ENCODE measurements around the gene PRELP.
"Not testable (repeated sequence)": the region's sequence is repeated elsewhere in the genome, so short reads cannot be mapped to it uniquely, and the experiment has no call there.

The PRELP gene

GRCh38 chr1:203475012-203475981 is at the start of gene PRELP:
TSS of gene PRELP (plus strand) at chr1:203475806. CDS start at chr1:203483185, 7,379 bp downstream.
- no peak for DNase-seq

GRCh38 chr1:203426366-203426765 is 49.2 kb upstream of the PRELP start:
- DNase-seq: no peak

GRCh38 chr1:203426870-203427269 is 48.7 kb upstream of the PRELP start:
- no peak for DNase-seq

GRCh38 chr1:203427451-203427850 is 48.2 kb upstream of the PRELP start:
- DNase-seq: no peak

GRCh38 chr1:203428981-203429599 is 46.5 kb upstream of the PRELP start:
- no peak for DNase-seq

GRCh38 chr1:203435615-203436014 is 40.0 kb upstream of the PRELP start:
- DNase-seq: no peak

- no peak for DNase-seq
Measured at GRCh38 chr1:203437696-203438315, 37.8 kb upstream of the PRELP start.

GRCh38 chr1:203439131-203439730 is 36.4 kb upstream of the PRELP start:
- DNase-seq: no peak

- DNase-seq: no peak
Measured at GRCh38 chr1:203440771-203441170, 34.8 kb upstream of the PRELP start.

- no peak for DNase-seq
Measured at GRCh38 chr1:203441766-203442165, 33.8 kb upstream of the PRELP start.

- DNase-seq: no peak
Measured at GRCh38 chr1:203442821-203443220, 32.8 kb upstream of the PRELP start.

GRCh38 chr1:203443296-203443695 is 32.3 kb upstream of the PRELP start:
- no peak for DNase-seq

- no peak for DNase-seq
Measured at GRCh38 chr1:203444171-203444576, 31.4 kb upstream of the PRELP start.

GRCh38 chr1:203447151-203447550 is 28.5 kb upstream of the PRELP start:
- no peak for DNase-seq

GRCh38 chr1:203447598-203447997 is 28.0 kb upstream of the PRELP start:
- not testable (repeated sequence) for DNase-seq

GRCh38 chr1:203448521-203449061 is 27.0 kb upstream of the PRELP start:
- no peak for DNase-seq

- no peak for DNase-seq
Measured at GRCh38 chr1:203450001-203450400, 25.6 kb upstream of the PRELP start.

GRCh38 chr1:203450479-203451149 is 25.0 kb upstream of the PRELP start:
- DNase-seq: no peak

GRCh38 chr1:203451836-203452784 is 23.5 kb upstream of the PRELP start:
- no peak for DNase-seq

- DNase-seq: no peak
Measured at GRCh38 chr1:203453016-203453415, 22.6 kb upstream of the PRELP start.

GRCh38 chr1:203453616-203454015 is 22.0 kb upstream of the PRELP start:
- DNase-seq: no peak
